GM18498 (cell line): ENCODE measurements around the gene OTOP2.
"Not testable (repeated sequence)": the region's sequence is repeated elsewhere in the genome, so short reads cannot be mapped to it uniquely, and the experiment has no call there.

Experiments
- ATAC-seq: cut with Tn5 transposase; IDR thresholded peaks from one replicate; pipeline ENCODE4 v1.9.1; 2021; ENCODE audit warnings: mild to moderate bottlenecking, moderate library complexity; ENCODE audit not compliant: unreplicated experiment

The OTOP2 gene

GRCh38 chr17:74971069-74971841, 47.2 kb downstream of the OTOP2 start:
- no peak for ATAC-seq

GRCh38 chr17:74971842-74972106, 47.7 kb downstream of the OTOP2 start:
- ATAC-seq, result no peak

GRCh38 chr17:74972107-74972972, 48.3 kb downstream of the OTOP2 start, which contains the start of gene HID1:
TSS of gene HID1 (minus strand) at chr17:74972759. CDS start at chr17:74972656, 103 bp downstream.
- ATAC-seq, result no peak

GRCh38 chr17:74972973-74973328, 48.9 kb downstream of the OTOP2 start:
- no peak for ATAC-seq

GRCh38 chr17:74975943-74976342, 51.9 kb downstream of the OTOP2 start:
- no peak for ATAC-seq

- ATAC-seq, result no peak
Measured at GRCh38 chr17:74977802-74978201, 53.7 kb downstream of the OTOP2 start.

GRCh38 chr17:74978240-74978639, 54.2 kb downstream of the OTOP2 start:
- no peak for ATAC-seq

GRCh38 chr17:74979408-74980146, 55.5 kb downstream of the OTOP2 start:
- no peak for ATAC-seq

GRCh38 chr17:74981318-74981978, 57.4 kb downstream of the OTOP2 start:
- ATAC-seq, result no peak

GRCh38 chr17:74981979-74982662, 58.0 kb downstream of the OTOP2 start:
- peak; percentile 69 for ATAC-seq

- ATAC-seq, result not testable (repeated sequence)
Measured at GRCh38 chr17:74982663-74983313, 58.7 kb downstream of the OTOP2 start.
